PC-9 (cell line): Measurements from ENCODE around the gene TAF3. TPM values are rescaled to one million over a fixed set of nuclear protein-coding genes. Genes with fewer than 3 reads are reported as not detected.

Source experiments
- BruUV-seq: library from RNA; stranded (reverse); fragments of 400-500 nt; replicated peaks from 2 replicates; lab custom pipeline; 2021; lab: Mats Ljungman, UMichigan
- CTCF ChIA-PET: fragments of 300-600 bp; sonication (Branson Sonifier 250); formaldehyde crosslinking; loops from one replicate; lab custom pipeline; 2022; ENCODE audit warnings: antibody characterized with exemption; lab: Charles Lee
- POLR2A ChIA-PET: fragments of 300-600 bp; sonication (Branson Sonifier 250); formaldehyde crosslinking; loops from one replicate; lab custom pipeline; 2022; ENCODE audit warnings: antibody characterized with exemption; ENCODE audit not compliant: unreplicated experiment; lab: Charles Lee
- DNase-seq, 2 experiments: peaks; one replicate each; pipeline versions ENCODE4 v3.0.0 to v3.0.0-alpha.2; 2015 to 2022; ENCODE audit warnings: mixed read lengths in 1 of 2
- H2AFZ ChIP-seq: fragments of 200-600 bp; sonication (generic); 2 replicates; pipeline ENCODE4 v1.8.1; 2017; ENCODE audit warnings: antibody characterized with exemption
- H3F3A ChIP-seq: fragments of 200-600 bp; sonication (generic); 2 replicates; pipeline ENCODE4 v1.8.1; 2017; ENCODE audit warnings: antibody characterized with exemption, mild to moderate bottlenecking, low read depth; ENCODE audit not compliant: insufficient read depth
- H3K27ac ChIP-seq: fragments of 200-600 bp; sonication (generic); 2 replicates; pipeline ENCODE4 v1.6.1; 2016; ENCODE audit warnings: mixed run types
- H3K27me3 ChIP-seq: fragments of 200-600 bp; sonication (generic); 2 replicates; pipeline ENCODE4 v1.6.1; 2016; ENCODE audit warnings: low read depth, mixed run types; ENCODE audit not compliant: insufficient read depth
- H3K36me3 ChIP-seq: fragments of 200-600 bp; sonication (generic); 2 replicates; pipeline ENCODE4 v1.6.1; 2016; ENCODE audit warnings: low read depth, mixed run types
- H3K4me1 ChIP-seq: fragments of 200-600 bp; sonication (generic); replicated peaks from 2 replicates; pipeline ENCODE4 v1.6.1; 2016; ENCODE audit warnings: mixed run types; ENCODE audit not compliant: insufficient read depth
- H3K4me2 ChIP-seq: fragments of 200-600 bp; sonication (generic); 2 replicates; pipeline ENCODE4 v1.6.1; 2017; ENCODE audit warnings: mixed run types
- H3K4me3 ChIP-seq: fragments of 200-600 bp; sonication (generic); 2 replicates; pipeline ENCODE4 v1.6.1; 2016; ENCODE audit warnings: mixed run types
- H3K79me2 ChIP-seq: fragments of 200-600 bp; sonication (generic); 2 replicates; pipeline ENCODE4 v1.6.1; 2017; ENCODE audit warnings: low read depth, mixed run types
- H3K9me2 ChIP-seq: fragments of 200-600 bp; sonication (generic); 2 replicates; pipeline ENCODE4 v1.8.1; 2017; ENCODE audit warnings: mild to moderate bottlenecking; ENCODE audit not compliant: insufficient read depth
- H3K9me3 ChIP-seq: fragments of 200-600 bp; sonication (generic); 2 replicates; pipeline ENCODE4 v1.8.1; 2016; ENCODE audit warnings: low read depth; ENCODE audit not compliant: insufficient read depth
- H4K20me1 ChIP-seq: fragments of 200-600 bp; sonication (generic); 2 replicates; pipeline ENCODE4 v1.8.1; 2017; ENCODE audit not compliant: insufficient read depth
- EZH2 ChIP-seq: fragments of 200-600 bp; sonication (generic); IDR thresholded peaks from 2 replicates; pipeline ENCODE4 v1.8.0; 2017; ENCODE audit warnings: antibody characterized with exemption, low read depth
- intact Hi-C: fragments of 100-400 bp; cut with micrococcal nuclease; formaldehyde crosslinking; loops from one replicate; pipeline ENCODE4 v1.10.0; 2022; ENCODE audit not compliant: unreplicated experiment
- total RNA-seq: library from RNA; stranded (reverse); gene quantifications from 2 replicates; pipeline ENCODE4 v1.2.3, GENCODE V29; 2021
- TF ChIP-seq, protein P1 (sequence below): fragments of 200-600 bp; sonication (generic); conservative IDR thresholded peaks from 2 replicates; pipeline ENCODE4 v1.6.1; 2017; ENCODE audit warnings: mixed run types, antibody characterized with exemption, mild to moderate bottlenecking, moderate library complexity

TAF3 gene
- total RNA-seq, 1 experiment from 2014 or later, result 7.7 TPM

DNA sequence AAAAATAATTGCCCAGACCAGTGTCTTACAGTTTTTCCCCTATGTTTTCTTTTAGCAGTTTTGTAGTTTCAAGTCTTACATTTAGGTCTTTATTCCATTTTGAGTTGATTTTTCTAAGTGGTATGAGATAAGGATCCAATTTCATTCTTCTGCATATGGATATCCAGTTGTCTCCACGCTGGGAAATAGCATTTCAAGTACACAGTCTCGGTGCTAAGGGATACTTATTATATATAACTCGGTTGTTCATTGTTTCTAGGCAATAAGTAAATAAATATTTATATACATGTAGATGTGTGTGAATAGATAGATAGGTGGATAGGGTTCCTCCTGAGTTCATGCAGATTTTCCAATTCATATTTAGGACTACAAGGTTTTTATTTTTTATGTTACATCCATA, 16.0 kb downstream of the TAF3 start:
- Histone ChIP-seq H3F3A (no peaks in the 10 kb centered on the region), H2AFZ (no peak overlapping the region), H3K27ac (no peak overlapping the region), H3K79me2 (no peaks in the 10 kb centered on the region), H3K4me2 (no peak overlapping the region), H3K36me3 (no peaks in the 10 kb centered on the region), H3K9me2 (no peaks in the 10 kb centered on the region), H3K9me3 (no peaks in the 10 kb centered on the region), H3K27me3 (no peaks in the 10 kb centered on the region), H3K4me3 (no peak overlapping the region), H4K20me1 (no peaks in the 10 kb centered on the region), H3K4me1 (no peaks in the 10 kb centered on the region)
- TF ChIP-seq, protein P1, sequence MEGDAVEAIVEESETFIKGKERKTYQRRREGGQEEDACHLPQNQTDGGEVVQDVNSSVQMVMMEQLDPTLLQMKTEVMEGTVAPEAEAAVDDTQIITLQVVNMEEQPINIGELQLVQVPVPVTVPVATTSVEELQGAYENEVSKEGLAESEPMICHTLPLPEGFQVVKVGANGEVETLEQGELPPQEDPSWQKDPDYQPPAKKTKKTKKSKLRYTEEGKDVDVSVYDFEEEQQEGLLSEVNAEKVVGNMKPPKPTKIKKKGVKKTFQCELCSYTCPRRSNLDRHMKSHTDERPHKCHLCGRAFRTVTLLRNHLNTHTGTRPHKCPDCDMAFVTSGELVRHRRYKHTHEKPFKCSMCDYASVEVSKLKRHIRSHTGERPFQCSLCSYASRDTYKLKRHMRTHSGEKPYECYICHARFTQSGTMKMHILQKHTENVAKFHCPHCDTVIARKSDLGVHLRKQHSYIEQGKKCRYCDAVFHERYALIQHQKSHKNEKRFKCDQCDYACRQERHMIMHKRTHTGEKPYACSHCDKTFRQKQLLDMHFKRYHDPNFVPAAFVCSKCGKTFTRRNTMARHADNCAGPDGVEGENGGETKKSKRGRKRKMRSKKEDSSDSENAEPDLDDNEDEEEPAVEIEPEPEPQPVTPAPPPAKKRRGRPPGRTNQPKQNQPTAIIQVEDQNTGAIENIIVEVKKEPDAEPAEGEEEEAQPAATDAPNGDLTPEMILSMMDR, result no peak
- TF ChIP-seq EZH2, result no peak
- no TSS peak for BruUV-seq
- ChIA-PET CTCF (no interaction called here), POLR2A (no interaction called here)
- intact Hi-C loops, result no loop called here
- no peak for DNase-seq

DNA sequence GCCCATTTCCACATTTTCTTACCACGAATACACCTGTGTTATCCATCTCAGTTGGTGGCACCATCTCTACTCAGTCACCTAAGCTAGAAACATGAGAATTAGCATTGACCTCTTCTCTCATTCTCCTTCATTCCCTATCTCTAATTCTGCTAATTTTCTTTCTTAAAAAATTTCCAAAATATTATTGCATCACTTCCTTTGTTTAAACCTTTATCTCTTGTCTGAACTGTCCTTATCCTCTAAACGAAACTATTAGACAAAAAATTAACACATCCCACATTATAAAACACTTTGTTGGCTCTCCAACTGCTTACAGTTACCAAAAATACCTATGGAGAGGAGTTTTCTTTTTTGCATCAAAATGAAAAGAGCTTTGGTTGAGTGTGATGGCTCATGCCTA, 18.3 kb downstream of the TAF3 start:
- ChIA-PET POLR2A (no interaction called here), CTCF (interaction anchor here (0.6 kb wide), 1 partner anchor 32 kb away, joined by 4 read pairs; no protein-coding TSS in a partner anchor)
- no peaks in the 10 kb centered on the region for H3K9me3 ChIP-seq
- H3F3A ChIP-seq, result no peaks in the 10 kb centered on the region
- TF ChIP-seq, protein P1, result no peak
- TF ChIP-seq EZH2, result no peak
- no peaks in the 10 kb centered on the region for H3K9me2 ChIP-seq
- no peak overlapping the region for H3K4me2 ChIP-seq
- H3K27ac ChIP-seq, result no peak overlapping the region
- no TSS peak for BruUV-seq
- no peak overlapping the region for H2AFZ ChIP-seq
- no peak for DNase-seq
- H3K79me2 ChIP-seq, result no peaks in the 10 kb centered on the region
- no peaks in the 10 kb centered on the region for H4K20me1 ChIP-seq
- H3K27me3 ChIP-seq, result no peaks in the 10 kb centered on the region
- no peak overlapping the region for H3K4me3 ChIP-seq
- H3K4me1 ChIP-seq, result no peaks in the 10 kb centered on the region
- H3K36me3 ChIP-seq, result no peaks in the 10 kb centered on the region
- intact Hi-C loops, result no loop called here

- Histone ChIP-seq H4K20me1 (no peaks in the 10 kb centered on the region), H3K27ac (no peak overlapping the region), H3K27me3 (no peaks in the 10 kb centered on the region), H3K4me1 (no peaks in the 10 kb centered on the region), H3K4me2 (no peak overlapping the region), H3F3A (no peaks in the 10 kb centered on the region), H3K9me3 (no peaks in the 10 kb centered on the region), H2AFZ (no peak overlapping the region), H3K36me3 (no peaks in the 10 kb centered on the region), H3K9me2 (no peaks in the 10 kb centered on the region), H3K4me3 (no peak overlapping the region), H3K79me2 (no peaks in the 10 kb centered on the region)
- no peak for DNase-seq
- no peak for TF ChIP-seq EZH2
- TF ChIP-seq, protein P1, result no peak
- intact Hi-C loops, result no loop called here
- ChIA-PET CTCF (no interaction called here), POLR2A (no interaction called here)
- BruUV-seq, result no TSS peak
Measured at GRCh38 chr10:7846591-7846990, 28.3 kb downstream of the TAF3 start.
